ENCODE data around the gene ADAMTSL4.

ADAMTSL4 gene

DNA sequence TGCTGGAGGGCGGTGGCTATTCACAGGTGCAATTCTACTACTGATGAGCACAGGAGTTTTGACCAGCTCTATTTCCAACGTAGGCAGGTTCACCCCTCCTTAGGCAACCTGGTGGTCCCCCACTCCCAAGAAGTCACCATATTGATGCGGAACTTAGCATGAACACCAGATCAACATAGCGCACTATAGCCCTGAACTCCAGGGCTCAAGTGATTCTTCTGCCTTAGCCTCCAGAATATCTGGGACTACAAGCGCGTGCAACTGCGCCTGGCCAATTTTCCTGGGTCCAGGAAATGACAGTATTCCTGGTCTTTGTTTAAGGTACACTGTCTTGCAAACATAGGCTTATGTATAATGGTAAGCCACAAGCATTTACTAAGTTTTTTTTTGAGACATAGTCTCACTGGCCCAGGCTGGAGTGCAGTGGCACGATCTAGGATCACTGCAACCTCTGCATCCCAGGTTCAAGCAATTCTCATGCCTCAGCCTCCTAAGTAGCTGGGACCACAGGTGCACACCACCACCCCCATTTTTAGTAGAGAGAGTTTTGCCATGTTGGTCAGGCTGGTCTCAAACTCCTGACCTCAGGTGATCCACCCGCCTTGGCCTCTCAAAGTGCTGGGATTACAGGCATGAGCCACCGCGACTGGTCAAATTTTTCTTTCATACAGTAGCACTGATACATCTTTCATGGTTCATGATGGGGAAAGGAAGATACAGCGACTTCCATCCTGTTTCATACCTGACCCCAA lies 17.6 kb downstream of the ADAMTSL4 start:
- no peak for TF ChIP-seq ZBTB7A (IDR thresholded peaks at IDR 0.05; ENCODE audit: low read depth)
- no peak for TF ChIP-seq CREB1 (IDR thresholded peaks at IDR 0.05; ENCODE audit: low read depth)
- TF ChIP-seq, protein P1, sequence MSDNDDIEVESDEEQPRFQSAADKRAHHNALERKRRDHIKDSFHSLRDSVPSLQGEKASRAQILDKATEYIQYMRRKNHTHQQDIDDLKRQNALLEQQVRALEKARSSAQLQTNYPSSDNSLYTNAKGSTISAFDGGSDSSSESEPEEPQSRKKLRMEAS (IDR thresholded peaks at IDR 0.05), result no peak
- no peak for TF ChIP-seq EP300 (IDR thresholded peaks at IDR 0.05; ENCODE audit: borderline replicate concordance)
- TF ChIP-seq TAF1 (IDR thresholded peaks at IDR 0.05; ENCODE audit: low read depth), result no peak
- no peak for TF ChIP-seq YY1 (IDR thresholded peaks at IDR 0.05; ENCODE audit: low read depth)
- TF ChIP-seq FOXM1 (IDR thresholded peaks at IDR 0.05; ENCODE audit: borderline replicate concordance, low read depth), result no peak
- TF ChIP-seq NFIC (IDR thresholded peaks at IDR 0.05), result no peak
- no peak for TF ChIP-seq CEBPB (IDR thresholded peaks at IDR 0.05)
- TF ChIP-seq, protein P2, sequence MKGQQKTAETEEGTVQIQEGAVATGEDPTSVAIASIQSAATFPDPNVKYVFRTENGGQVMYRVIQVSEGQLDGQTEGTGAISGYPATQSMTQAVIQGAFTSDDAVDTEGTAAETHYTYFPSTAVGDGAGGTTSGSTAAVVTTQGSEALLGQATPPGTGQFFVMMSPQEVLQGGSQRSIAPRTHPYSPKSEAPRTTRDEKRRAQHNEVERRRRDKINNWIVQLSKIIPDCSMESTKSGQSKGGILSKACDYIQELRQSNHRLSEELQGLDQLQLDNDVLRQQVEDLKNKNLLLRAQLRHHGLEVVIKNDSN (IDR thresholded peaks at IDR 0.05), result no peak
- TF ChIP-seq TEAD4 (IDR thresholded peaks at IDR 0.05), result no peak

DNA sequence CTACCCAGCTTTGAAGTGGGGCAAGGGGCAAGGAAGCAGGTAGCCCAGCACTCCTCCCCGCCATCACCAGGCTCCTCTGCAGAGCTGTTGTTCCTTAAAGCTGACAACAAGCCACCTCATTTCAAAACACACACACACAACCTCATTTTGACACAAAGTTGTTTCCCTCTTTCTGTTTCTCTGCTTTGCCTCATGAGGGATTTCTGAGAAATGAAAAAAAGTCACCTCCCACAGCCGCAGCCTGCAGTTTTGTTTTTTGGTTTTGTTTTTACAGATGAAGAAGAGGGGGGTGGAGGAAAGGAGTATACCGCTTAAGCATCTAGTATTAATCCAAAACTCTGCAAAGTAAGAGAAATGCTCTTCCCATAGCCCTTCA lies 18.1 kb downstream of the ADAMTSL4 start:
- no peak for TF ChIP-seq FOXM1 (IDR thresholded peaks at IDR 0.05; ENCODE audit: borderline replicate concordance, low read depth)
- TF ChIP-seq EGR1 (IDR thresholded peaks at IDR 0.05), result no peak
- TF ChIP-seq NFIC (IDR thresholded peaks at IDR 0.05), result no peak

DNA sequence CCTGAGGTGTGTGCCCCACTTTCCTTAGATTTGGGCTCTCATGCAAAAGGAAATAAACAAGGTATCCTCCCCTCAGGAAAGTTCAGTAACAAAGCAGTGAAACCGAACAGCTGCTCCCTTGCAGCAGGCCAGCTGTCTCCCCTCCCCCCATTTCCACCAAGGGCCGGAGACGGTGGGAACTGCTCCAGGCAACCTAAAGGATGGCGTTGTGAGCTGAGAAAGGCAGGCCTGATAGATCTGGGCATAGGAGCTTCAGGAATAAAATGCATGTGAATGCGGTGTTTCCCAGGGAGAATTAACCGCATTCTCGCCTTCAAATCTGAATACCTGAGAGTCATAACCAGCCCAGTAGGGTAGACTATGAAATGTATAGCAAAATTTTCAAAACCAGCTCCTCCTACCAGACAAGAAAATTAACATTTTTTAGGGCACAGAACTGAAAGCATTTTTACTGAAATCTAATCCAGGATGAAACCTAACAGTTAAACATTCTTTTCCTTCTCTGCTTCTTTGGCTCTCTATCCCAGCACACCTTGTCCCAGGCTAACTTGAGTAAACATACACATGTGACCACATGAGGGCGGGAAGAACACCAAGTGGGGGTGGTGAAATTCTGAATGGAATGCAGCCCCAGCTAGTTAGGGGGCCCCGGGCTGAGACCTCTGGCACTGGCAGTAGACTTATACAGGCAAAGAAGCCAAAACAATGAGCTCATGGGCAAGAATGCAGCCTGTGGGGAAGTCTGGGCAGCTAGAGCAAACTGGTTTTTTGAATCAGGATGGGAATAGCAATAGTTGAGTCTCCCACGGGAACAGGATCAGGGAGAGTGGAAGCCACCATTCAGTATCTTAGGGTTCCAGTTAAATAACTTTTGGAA lies 18.7 kb downstream of the ADAMTSL4 start:
- TF ChIP-seq TCF12 (IDR thresholded peaks at IDR 0.05; ENCODE audit: low read depth) (peak; percentile 73; the same call in 1 of the 2 replicates), FOXM1 (IDR thresholded peaks at IDR 0.05; ENCODE audit: borderline replicate concordance, low read depth) (peak; percentile 73), RAD21 (IDR thresholded peaks at IDR 0.05; ENCODE audit: low read depth) (no peak), TAF1 (IDR thresholded peaks at IDR 0.05; ENCODE audit: low read depth) (no peak), EP300 (IDR thresholded peaks at IDR 0.05; ENCODE audit: borderline replicate concordance) (peak; percentile 81), EGR1 (IDR thresholded peaks at IDR 0.05) (no peak), ZBTB7A (IDR thresholded peaks at IDR 0.05; ENCODE audit: low read depth) (peak; percentile 63; the same call in 1 of the 2 replicates), CEBPB (IDR thresholded peaks at IDR 0.05) (0 out of 2 replicates have a peak, but pooled peaks have one; percentile 64), CREB1 (IDR thresholded peaks at IDR 0.05; ENCODE audit: low read depth) (no peak), NFIC (IDR thresholded peaks at IDR 0.05) (peak; percentile 87), TEAD4 (IDR thresholded peaks at IDR 0.05) (peak; percentile 94), YY1 (IDR thresholded peaks at IDR 0.05; ENCODE audit: low read depth) (no peak)
- TF ChIP-seq, protein P1 (IDR thresholded peaks at IDR 0.05), result peak; percentile 68; the same call in 1 of the 2 replicates
- TF ChIP-seq, protein P3, sequence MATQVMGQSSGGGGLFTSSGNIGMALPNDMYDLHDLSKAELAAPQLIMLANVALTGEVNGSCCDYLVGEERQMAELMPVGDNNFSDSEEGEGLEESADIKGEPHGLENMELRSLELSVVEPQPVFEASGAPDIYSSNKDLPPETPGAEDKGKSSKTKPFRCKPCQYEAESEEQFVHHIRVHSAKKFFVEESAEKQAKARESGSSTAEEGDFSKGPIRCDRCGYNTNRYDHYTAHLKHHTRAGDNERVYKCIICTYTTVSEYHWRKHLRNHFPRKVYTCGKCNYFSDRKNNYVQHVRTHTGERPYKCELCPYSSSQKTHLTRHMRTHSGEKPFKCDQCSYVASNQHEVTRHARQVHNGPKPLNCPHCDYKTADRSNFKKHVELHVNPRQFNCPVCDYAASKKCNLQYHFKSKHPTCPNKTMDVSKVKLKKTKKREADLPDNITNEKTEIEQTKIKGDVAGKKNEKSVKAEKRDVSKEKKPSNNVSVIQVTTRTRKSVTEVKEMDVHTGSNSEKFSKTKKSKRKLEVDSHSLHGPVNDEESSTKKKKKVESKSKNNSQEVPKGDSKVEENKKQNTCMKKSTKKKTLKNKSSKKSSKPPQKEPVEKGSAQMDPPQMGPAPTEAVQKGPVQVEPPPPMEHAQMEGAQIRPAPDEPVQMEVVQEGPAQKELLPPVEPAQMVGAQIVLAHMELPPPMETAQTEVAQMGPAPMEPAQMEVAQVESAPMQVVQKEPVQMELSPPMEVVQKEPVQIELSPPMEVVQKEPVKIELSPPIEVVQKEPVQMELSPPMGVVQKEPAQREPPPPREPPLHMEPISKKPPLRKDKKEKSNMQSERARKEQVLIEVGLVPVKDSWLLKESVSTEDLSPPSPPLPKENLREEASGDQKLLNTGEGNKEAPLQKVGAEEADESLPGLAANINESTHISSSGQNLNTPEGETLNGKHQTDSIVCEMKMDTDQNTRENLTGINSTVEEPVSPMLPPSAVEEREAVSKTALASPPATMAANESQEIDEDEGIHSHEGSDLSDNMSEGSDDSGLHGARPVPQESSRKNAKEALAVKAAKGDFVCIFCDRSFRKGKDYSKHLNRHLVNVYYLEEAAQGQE (IDR thresholded peaks at IDR 0.05; ENCODE audit: low read depth), result no peak
- TF ChIP-seq, protein P2 (IDR thresholded peaks at IDR 0.05), result peak; percentile 90

DNA sequence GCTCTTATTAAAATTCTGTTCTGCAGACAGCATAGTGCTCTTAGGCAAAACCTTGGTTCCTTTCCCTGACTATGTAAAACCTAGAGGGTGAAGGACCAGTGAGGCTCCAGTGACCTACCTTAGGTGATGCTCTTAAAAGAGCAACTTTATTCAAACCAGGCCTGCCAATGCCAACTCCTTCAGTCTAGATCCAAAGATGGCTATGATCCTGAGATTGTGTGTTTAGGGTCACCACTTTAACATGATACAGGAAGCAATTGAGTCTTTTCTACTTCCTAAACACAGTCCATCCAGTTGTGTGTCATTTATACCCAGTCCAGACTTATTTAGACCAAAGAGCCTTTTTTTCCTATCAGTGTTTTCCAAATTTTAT lies 19.4 kb downstream of the ADAMTSL4 start:
- TF ChIP-seq YY1 (IDR thresholded peaks at IDR 0.05; ENCODE audit: low read depth), result no peak
- no peak for TF ChIP-seq FOXM1 (IDR thresholded peaks at IDR 0.05; ENCODE audit: borderline replicate concordance, low read depth)
- TF ChIP-seq, protein P1 (IDR thresholded peaks at IDR 0.05), result no peak
- TF ChIP-seq ZBTB7A (IDR thresholded peaks at IDR 0.05; ENCODE audit: low read depth), result no peak
- TF ChIP-seq EP300 (IDR thresholded peaks at IDR 0.05; ENCODE audit: borderline replicate concordance), result no peak
- TF ChIP-seq, protein P2 (IDR thresholded peaks at IDR 0.05), result no peak
- TF ChIP-seq TCF12 (IDR thresholded peaks at IDR 0.05; ENCODE audit: low read depth), result no peak
- TF ChIP-seq CREB1 (IDR thresholded peaks at IDR 0.05; ENCODE audit: low read depth), result no peak
- no peak for TF ChIP-seq NFIC (IDR thresholded peaks at IDR 0.05)
- TF ChIP-seq, protein P3 (IDR thresholded peaks at IDR 0.05; ENCODE audit: low read depth), result no peak
